ENCODE results near the gene KIRREL3. TPM values are rescaled to one million over a fixed set of nuclear protein-coding genes. Genes with fewer than 3 reads are reported as not detected.

Gene KIRREL3
- total RNA-seq, 1 donor from 2014 or later: 2.1 TPM

GRCh38 chr11:126829716-126830115, 170.9 kb downstream of the KIRREL3 start:
- no peak for DNase-seq

- no peak for DNase-seq
Observed at GRCh38 chr11:126824035-126824607, 176.4 kb downstream of the KIRREL3 start.

- no peak for DNase-seq
Observed at GRCh38 chr11:126823274-126823673, 177.3 kb downstream of the KIRREL3 start.

GRCh38 chr11:126821827-126822226, 178.7 kb downstream of the KIRREL3 start:
- no peak for DNase-seq

- no peak for DNase-seq
Observed at GRCh38 chr11:126819194-126819593, 181.4 kb downstream of the KIRREL3 start.

GRCh38 chr11:126817523-126818450, 182.8 kb downstream of the KIRREL3 start:
- no peak for DNase-seq

GRCh38 chr11:126817096-126817495, 183.5 kb downstream of the KIRREL3 start:
- DNase-seq: no peak

GRCh38 chr11:126816645-126817044, 183.9 kb downstream of the KIRREL3 start:
- no peak for DNase-seq

GRCh38 chr11:126815111-126815510, 185.5 kb downstream of the KIRREL3 start:
- DNase-seq: no peak

GRCh38 chr11:126810776-126811175, 189.8 kb downstream of the KIRREL3 start:
- DNase-seq: no peak

GRCh38 chr11:126809514-126810289, 190.9 kb downstream of the KIRREL3 start:
- no peak for DNase-seq

- no peak for DNase-seq
Observed at GRCh38 chr11:126808836-126809235, 191.7 kb downstream of the KIRREL3 start.

- DNase-seq: no peak
Observed at GRCh38 chr11:126808296-126808695, 192.3 kb downstream of the KIRREL3 start.

- DNase-seq: no peak
Observed at GRCh38 chr11:126805870-126806269, 194.7 kb downstream of the KIRREL3 start.

- DNase-seq: no peak
Observed at GRCh38 chr11:126804363-126804762, 196.2 kb downstream of the KIRREL3 start.

- no peak for DNase-seq
Observed at GRCh38 chr11:126800009-126800408, 200.6 kb downstream of the KIRREL3 start.

GRCh38 chr11:126797457-126798169, 203.0 kb downstream of the KIRREL3 start:
- no peak for DNase-seq

GRCh38 chr11:126793596-126793995, 207.0 kb downstream of the KIRREL3 start:
- no peak for DNase-seq

GRCh38 chr11:126791991-126792390, 208.6 kb downstream of the KIRREL3 start:
- no peak for DNase-seq

- DNase-seq: no peak
Observed at GRCh38 chr11:126791446-126791845, 209.1 kb downstream of the KIRREL3 start.

GRCh38 chr11:126790550-126791081, 210.0 kb downstream of the KIRREL3 start:
- DNase-seq: peak; percentile 27

GRCh38 chr11:126782810-126783209, 217.8 kb downstream of the KIRREL3 start:
- no peak for DNase-seq
